Dedifferentiated amniotic fluid mesenchymal stem cell (primary cell): Measurements from ENCODE around the gene OR2S2.
"Not testable (repeated sequence)": the region's sequence is repeated elsewhere in the genome, so short reads cannot be mapped to it uniquely, and the experiment has no call there.

Experiments
- DNase-seq: peaks from one replicate; pipeline ENCODE4 v3.0.0-alpha.2; 2016; ENCODE audit errors: extremely low spot score

Gene OR2S2

GRCh38 chr9:35958104-35958837 is at the start of gene OR2S2:
Gene OR2S2, minus strand, starts transcription at chr9:35958154. Its CDS starts 56 bp downstream, at chr9:35958098.
- no peak for DNase-seq

GRCh38 chr9:36007316-36007708 is 49.4 kb upstream of the OR2S2 start:
- no peak for DNase-seq

GRCh38 chr9:36006549-36007315 is 48.8 kb upstream of the OR2S2 start:
- DNase-seq, result no peak

GRCh38 chr9:36005891-36006290 is 47.9 kb upstream of the OR2S2 start:
- no peak for DNase-seq

- no peak for DNase-seq
Measured at GRCh38 chr9:35998333-35998732, 40.4 kb upstream of the OR2S2 start.

- DNase-seq, result not testable (repeated sequence)
Measured at GRCh38 chr9:35997016-35997415, 39.1 kb upstream of the OR2S2 start.

- DNase-seq, result no peak
Measured at GRCh38 chr9:35996358-35996970, 38.5 kb upstream of the OR2S2 start.

GRCh38 chr9:35994959-35995358 is 37.0 kb upstream of the OR2S2 start:
- DNase-seq, result no peak

DNA sequence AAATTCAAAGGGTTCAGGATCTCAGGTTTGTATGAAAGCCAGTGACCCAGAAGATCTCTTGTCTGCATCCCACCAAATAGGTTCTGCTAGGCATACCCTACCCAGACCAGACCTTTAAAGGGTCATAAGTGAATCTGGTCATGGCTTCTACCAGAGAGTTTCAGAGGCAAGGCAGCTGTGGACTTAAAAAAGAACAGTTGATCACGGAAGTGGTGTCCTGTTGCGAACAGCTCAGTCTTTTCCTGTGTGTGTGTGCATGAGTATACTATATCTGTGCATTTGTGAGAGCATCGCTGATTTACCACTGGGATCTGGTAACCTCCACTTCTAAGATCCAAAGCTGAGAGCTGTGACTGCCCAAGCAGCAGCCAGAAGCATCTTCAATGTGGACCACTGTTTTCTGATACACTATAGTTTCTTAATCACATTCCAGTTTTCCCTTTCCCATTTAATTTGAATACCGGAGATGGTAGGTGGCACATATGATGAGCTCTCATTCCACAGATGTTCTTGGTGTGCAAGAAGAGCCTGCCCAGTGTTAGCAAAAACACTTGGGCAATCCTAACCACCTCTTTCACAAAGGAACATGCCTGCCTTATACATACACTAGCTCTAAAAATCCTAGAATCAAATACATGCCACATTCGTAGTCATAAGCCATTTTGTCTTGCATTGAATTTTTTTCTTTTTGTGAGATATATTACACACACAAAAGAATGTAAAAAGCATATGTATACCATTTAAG is 36.2 kb upstream of the OR2S2 start:
- no peak for DNase-seq

DNA sequence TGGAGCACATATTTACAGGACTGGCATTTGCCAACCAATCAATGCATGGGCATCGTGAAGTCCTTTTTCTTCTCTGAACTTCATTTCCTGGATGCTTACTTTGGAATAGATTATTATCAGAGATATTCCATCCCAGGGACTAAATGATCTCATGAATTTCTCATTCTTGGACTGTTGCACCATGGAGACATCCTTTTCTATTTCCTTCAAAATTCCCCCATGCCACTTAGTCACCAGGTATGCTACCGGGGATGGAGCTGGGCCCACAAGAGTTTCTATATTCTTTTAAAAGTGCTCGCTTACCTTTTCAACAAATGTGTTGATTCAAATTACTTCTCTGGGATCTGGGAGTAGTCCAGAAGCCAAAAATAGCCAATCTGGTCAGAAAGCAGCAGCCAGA is 35.2 kb upstream of the OR2S2 start:
- not testable (repeated sequence) for DNase-seq

DNA sequence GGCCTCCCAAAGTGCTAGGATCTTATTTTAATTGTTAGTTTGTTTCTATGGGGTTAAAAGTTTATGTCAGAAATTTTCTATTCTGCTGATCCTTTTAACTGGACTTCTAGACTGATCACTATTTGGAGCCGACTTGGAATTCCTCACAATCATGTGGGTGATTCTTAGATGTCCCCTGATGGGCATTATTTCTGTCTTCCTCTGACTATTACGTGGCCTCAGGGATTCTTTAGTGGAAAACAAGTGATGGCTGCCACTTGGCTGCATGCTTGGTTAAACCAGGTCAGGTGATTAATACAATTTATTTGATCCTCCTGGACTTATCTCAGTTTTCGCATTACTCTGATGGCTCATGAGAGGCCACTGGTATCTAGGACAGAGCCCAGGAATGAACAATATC is 32.2 kb upstream of the OR2S2 start:
- no peak for DNase-seq

GRCh38 chr9:35984021-35984420 is 26.1 kb upstream of the OR2S2 start:
- DNase-seq, result no peak

- DNase-seq, result no peak
Measured at GRCh38 chr9:35981699-35982098, 23.7 kb upstream of the OR2S2 start.

GRCh38 chr9:35980289-35981011 is 22.5 kb upstream of the OR2S2 start:
- DNase-seq, result no peak

DNA sequence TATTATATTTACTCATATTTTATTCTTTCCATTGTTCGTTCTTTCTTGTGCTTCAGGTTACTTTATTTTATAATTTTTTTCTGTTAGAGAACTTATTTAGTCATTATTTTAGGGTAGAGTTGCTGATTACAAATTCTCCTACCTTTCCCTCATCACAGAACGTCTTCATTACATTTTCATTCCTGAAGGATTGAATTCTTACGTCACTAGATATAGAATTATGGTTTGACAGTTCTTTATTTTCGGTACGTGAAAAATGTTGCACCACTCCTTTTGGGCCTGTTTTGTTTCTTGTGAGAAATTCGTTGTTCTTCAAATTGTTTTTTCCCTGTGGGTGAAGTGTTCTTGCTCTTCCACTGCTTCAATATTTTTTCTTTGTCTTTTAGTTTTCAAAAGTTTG is 20.8 kb upstream of the OR2S2 start:
- no peak for DNase-seq

DNA sequence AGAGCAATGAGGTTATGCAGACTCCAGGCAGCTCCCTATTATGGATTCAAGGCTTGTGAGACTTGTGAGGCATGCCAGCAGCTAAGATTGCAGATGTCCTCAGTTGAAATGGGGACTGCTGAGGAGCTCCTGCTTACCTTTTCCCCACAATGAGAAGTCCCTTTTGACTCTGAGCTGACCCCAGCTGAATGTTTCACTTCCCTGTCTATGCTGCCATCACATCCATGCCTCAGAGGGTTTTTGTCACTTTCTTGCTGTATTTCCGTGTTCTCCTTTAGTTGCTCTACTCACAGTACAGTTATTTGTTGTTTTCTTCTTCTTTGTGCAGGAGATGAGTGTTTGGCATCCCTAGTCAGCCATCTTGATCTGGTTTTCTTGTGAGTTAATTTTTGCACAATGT is 18.8 kb upstream of the OR2S2 start:
- no peak for DNase-seq

GRCh38 chr9:35974800-35975199 is 16.8 kb upstream of the OR2S2 start:
- no peak for DNase-seq

DNA sequence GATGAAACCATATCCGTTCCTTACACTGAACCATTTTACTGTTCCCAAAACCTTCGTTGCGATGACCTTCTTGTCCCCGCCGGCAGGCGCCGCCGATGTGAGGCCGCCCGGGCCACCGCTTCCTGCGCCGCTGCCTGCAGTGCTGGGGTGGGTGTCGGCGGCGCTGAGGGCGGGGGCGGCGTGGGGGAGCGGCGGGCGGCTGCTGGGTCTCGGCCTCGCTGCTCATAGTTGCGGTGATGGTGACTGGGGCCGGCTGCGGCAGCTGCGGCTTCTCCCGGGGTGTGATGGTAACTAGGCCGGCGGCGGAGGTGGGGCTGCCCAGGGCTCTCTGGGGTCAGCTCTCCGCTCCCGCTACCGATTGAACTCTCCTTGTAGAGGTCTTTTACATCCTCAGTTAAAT is 14.1 kb upstream of the OR2S2 start:
- no peak for DNase-seq

GRCh38 chr9:35967042-35967441 is 9.1 kb upstream of the OR2S2 start:
- no peak for DNase-seq

- no peak for DNase-seq
Measured at GRCh38 chr9:35966433-35966832, 8.5 kb upstream of the OR2S2 start.

DNA sequence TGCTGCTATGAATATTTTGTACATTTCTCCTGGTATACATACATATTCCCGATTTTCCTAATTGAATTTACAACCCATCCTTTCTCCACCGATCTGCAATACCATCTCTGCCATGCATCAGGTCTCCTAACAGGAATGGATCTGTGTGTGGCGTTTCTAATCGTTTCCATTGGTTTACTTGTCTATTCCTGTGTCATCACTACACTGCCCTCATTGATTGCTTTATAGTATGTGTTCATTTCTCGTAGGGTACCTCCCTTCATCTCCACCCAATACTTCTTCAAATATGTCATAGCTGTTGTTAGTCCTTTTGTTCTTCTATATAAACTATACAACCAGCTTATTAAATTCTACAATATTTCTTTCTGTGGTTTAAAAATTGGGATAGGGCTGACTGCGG is 7.1 kb upstream of the OR2S2 start:
- DNase-seq, result no peak
